ENCODE data around the gene LIAS.
"Not testable (repeated sequence)": the region's sequence is repeated elsewhere in the genome, so short reads cannot be mapped to it uniquely, and the experiment has no call there.

Gene LIAS

GRCh38 chr4:39452860-39453587 is 5.8 kb upstream of the LIAS start:
- in situ Hi-C loops (cut with MboI; ENCODE audit: low sequenced_read_pairs): no loop called here

DNA sequence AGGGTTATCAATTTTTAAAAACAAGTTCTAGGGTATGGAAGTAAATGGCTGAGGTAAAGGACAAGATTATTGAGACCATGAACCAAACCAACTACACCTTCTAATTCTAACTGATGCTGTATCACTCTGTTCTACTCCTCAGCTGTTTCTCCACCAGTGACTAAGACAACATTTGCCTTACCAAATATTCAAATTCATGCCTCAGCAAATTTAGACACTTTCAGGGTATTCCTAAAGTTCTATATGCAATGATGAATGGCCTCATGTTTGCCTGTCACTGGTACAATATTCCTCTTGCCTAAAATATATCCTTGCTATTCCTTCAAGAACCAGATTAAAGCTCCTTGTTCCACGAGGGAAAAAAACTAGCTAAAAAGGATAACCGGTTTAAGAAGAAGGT is 5.1 kb upstream of the LIAS start:
- in situ Hi-C loops (cut with MboI; ENCODE audit: low sequenced_read_pairs): no loop called here

DNA sequence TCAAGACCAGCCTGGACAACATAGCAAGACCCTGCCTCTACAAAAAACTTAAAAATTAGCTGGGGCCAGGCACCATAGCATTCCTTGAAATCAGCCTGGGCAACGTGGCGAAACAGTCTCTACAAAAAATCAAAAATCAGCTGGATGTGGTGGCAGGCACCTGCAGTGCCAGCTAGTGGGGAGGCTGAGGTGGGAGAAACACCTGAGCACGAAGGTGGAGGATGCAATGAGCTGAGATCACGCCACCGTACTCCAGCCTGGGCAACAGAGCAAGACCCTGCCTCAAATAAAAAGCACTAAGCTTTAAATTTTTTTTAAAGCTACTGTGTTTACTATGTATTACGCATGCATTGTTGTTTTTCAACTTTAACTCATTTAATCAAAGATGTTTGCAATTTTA is 3.4 kb upstream of the LIAS start:
- in situ Hi-C loops (cut with MboI; ENCODE audit: low sequenced_read_pairs): no loop called here

DNA sequence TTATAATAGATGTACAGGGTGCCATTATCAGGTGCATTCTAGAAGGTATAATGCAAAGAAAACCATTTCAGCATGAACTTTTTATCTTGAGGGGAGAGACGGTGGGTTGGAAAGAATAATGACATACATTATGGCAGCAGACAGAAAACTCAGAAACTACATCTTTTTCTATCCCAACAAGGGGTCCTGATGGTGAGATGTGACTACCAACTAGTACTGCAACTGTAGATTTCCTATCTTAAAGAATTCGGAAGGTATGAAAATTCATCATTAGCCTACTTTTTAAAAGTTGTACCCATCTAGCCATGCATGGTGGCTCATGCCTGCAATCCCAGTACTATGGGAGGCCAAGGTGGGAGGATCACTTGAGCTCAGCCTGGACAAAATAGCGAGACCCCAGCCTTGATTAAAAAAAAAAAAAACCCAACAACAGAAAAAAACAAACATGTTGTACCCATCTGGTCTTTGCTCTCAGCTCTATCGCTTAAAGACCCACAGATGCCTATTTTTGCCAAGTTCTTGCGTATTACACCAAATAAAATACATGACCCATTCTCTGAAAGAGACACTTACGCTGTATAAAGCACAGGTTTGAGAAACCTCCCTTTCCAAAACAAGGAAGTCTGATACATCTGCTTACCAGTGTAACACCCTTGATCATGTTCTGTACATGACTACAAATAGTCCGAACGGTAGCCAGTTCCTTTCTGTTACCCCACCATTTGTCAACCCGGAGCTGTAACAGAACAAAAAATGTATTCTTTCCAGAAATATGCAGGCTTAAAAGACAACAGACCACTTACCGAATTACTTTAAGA is 1.7 kb upstream of the LIAS start:
- in situ Hi-C loops (cut with MboI; ENCODE audit: low sequenced_read_pairs): no loop called here

GRCh38 chr4:39458161-39458504 is 723 bp upstream of the LIAS start:
- in situ Hi-C loops (cut with MboI; ENCODE audit: low sequenced_read_pairs): not testable (repeated sequence)

- in situ Hi-C loops (cut with MboI; ENCODE audit: low sequenced_read_pairs): no loop called here
Measured at GRCh38 chr4:39464886-39465501, 6.1 kb downstream of the LIAS start.

DNA sequence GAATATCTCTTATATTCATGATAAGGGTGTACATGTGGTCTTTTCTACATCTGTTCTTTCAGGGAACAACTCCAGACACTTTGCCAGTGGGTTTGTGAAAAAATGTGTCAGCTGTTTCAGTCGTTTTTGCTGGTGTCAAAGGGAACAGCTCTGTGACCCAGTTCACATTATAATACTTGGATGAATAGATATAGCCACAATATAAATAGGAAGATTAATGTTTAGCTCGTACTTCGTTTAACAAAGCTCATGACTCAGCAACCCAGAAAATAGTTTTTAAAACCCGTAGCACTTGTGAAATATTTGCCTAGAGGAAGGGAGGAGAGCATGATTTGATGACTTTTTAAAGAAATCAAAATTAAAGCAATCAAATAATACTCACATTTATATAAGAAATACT is 7.9 kb downstream of the LIAS start:
- in situ Hi-C loops (cut with MboI; ENCODE audit: low sequenced_read_pairs): no loop called here

DNA sequence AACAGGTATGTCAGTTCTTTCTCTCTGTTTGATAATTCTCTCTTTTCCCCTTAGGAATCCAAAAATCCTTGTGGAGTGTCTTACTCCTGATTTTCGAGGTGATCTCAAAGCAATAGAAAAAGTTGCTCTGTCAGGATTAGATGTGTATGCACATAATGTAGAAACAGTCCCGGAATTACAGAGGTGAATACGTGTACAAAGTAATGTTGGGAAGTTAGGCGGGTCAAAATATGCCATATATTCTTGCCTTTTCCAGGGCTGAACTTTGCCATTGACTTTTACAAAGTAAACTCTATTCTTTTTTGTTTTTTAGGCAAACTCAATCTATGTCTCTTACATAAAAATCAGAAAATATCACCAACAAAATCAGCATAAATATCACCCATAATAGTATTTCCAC is 8.6 kb downstream of the LIAS start:
- in situ Hi-C loops (cut with MboI; ENCODE audit: low sequenced_read_pairs): no loop called here

- in situ Hi-C loops (cut with MboI; ENCODE audit: low sequenced_read_pairs): loop anchor here (10.0 kb wide), 1 partner anchor 505 kb away; the partner anchor contains the start of gene PDS5A
Measured at GRCh38 chr4:39469429-39470077, 10.7 kb downstream of the LIAS start.

- in situ Hi-C loops (cut with MboI; ENCODE audit: low sequenced_read_pairs): loop anchor here (10.0 kb wide), 1 partner anchor 504 kb away; the partner anchor contains the start of gene PDS5A
Measured at GRCh38 chr4:39470402-39470801, 11.5 kb downstream of the LIAS start.

DNA sequence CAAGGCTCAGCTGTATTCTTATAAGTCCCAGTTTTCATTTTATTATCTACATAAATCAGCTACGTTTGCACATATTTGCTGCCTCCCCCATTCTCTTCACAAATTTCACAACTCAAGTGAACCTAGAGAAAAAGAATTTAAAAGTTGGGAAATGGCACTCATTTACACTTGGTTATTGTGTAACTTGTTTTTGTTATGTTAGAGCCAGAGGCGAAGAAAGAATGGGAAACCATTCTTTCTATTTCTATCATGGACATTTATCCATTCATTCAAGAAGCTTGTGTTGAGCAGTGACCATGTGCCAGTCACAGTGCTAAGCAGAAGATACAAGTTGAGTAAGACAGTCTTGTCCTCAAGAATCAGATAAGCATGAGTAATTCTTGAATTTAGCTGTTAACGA is 13.5 kb downstream of the LIAS start:
- in situ Hi-C loops (cut with MboI; ENCODE audit: low sequenced_read_pairs): loop anchor here (10.0 kb wide), 1 partner anchor 502 kb away; the partner anchor contains the start of gene PDS5A

- in situ Hi-C loops (cut with MboI; ENCODE audit: low sequenced_read_pairs): loop anchor here (10.0 kb wide), 1 partner anchor 498 kb away; the partner anchor contains the start of gene PDS5A
Measured at GRCh38 chr4:39476187-39476895, 17.5 kb downstream of the LIAS start.

DNA sequence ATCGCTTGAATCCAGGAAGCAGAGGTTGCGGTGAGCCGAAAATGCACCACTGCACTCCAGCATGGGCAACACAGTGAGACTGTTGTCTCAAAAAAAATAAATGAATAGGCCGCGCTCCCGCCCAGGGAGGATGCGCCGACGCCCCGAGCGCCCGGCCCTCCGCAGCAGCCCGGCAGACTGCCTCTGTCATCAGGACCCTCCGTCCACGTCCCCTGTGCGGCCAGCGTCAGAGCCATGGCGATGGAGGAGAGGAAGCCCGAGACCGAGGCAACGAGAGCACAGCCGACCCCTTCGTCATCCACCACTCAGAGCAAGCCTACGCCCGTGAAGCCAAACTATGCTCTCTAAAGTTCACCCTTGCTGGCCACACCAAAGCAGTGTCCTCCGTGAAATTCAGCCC is 21.4 kb downstream of the LIAS start:
- in situ Hi-C loops (cut with MboI; ENCODE audit: low sequenced_read_pairs): no loop called here

- in situ Hi-C loops (cut with MboI; ENCODE audit: low sequenced_read_pairs): no loop called here
Measured at GRCh38 chr4:39480902-39481695, 22.2 kb downstream of the LIAS start.

GRCh38 chr4:39484582-39485272 is 25.9 kb downstream of the LIAS start:
- in situ Hi-C loops (cut with MboI; ENCODE audit: low sequenced_read_pairs): no loop called here

- in situ Hi-C loops (cut with MboI; ENCODE audit: low sequenced_read_pairs): no loop called here
Measured at GRCh38 chr4:39486221-39486804, 27.5 kb downstream of the LIAS start.

DNA sequence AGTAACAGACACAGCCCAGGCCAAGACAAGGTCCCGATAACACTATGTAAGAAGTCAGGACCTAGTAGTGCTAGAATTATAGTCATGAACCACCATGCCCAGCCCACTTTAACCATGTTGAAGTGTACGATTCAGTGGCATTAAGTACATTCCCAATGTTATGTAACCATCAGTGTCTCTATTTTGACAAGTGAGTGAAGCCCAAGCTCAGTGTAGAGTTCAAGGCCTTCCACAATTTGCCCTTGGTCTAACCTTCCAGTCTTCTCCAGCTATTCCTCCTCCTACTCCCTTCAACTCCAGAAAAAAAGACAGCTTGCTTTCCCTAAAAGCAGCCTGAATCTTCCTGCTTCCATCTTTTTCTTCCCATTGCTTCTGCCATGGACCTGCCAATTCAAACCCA is 31.5 kb downstream of the LIAS start:
- in situ Hi-C loops (cut with MboI; ENCODE audit: low sequenced_read_pairs): no loop called here

- in situ Hi-C loops (cut with MboI; ENCODE audit: low sequenced_read_pairs): no loop called here
Measured at GRCh38 chr4:39494354-39494753, 35.5 kb downstream of the LIAS start.
